AG04450 (cell line): ENCODE results near the gene HID1. TPM values are rescaled to one million over a fixed set of nuclear protein-coding genes. Genes with fewer than 3 reads are reported as not detected.
"Not testable (repeated sequence)": the region's sequence is repeated elsewhere in the genome, so short reads cannot be mapped to it uniquely, and the experiment has no call there.

Source experiments
- CTCF ChIA-PET: fragments of 300-600, 350-600 bp; formaldehyde crosslinking; extraction: SDS; loops from one replicate; lab custom pipeline; 2022; ENCODE audit warnings: antibody characterized with exemption, inconsistent platforms; lab: Charles Lee
- POLR2A ChIA-PET: fragments of 350-600 bp; formaldehyde crosslinking; extraction: SDS; loops from one replicate; lab custom pipeline; 2021; ENCODE audit warnings: antibody characterized with exemption, inconsistent platforms; lab: Yijun Ruan, JAX
- DNase-seq: peaks from one replicate; pipeline ENCODE4 v3.0.0-alpha.2; 2011; ENCODE audit warnings: low read depth, low spot score
- H3K27ac ChIP-seq: one replicate; pipeline ENCODE4 v1.5.1; 2012; ENCODE audit warnings: low read depth, low read length, control low read depth
- H3K27me3 ChIP-seq: one replicate; pipeline ENCODE4 v1.6.0; 2012; ENCODE audit warnings: low read length; ENCODE audit not compliant: control insufficient read depth, insufficient read depth
- H3K4me3 ChIP-seq: 2 replicates; pipeline ENCODE4 v1.5.1; 2011; ENCODE audit warnings: mild to moderate bottlenecking, low read depth, low read length, control low read depth
- H3K9me3 ChIP-seq: 2 replicates; pipeline ENCODE4 v1.5.1; 2012; ENCODE audit warnings: low read length; ENCODE audit not compliant: control insufficient read depth, insufficient read depth
- polyA plus RNA-seq: library from polyadenylated mRNA; depleted of rRNA; stranded (reverse); fragments of >200 nt; gene quantifications from 2 replicates; pipeline ENCODE4 v1.2.3, GENCODE V29; 2011
- TF ChIP-seq, protein P1 (sequence below): IDR thresholded peaks from 2 replicates; pipeline ENCODE4 v1.5.1; 2011; ENCODE audit warnings: low read depth, low read length, control low read depth, inconsistent platforms

Gene HID1
- polyA plus RNA-seq, 1 experiment: 1.8 TPM

GRCh38 chr17:74971069-74971841 is 1.3 kb downstream of the HID1 start:
- ChIA-PET CTCF (interaction anchor here (0.6 to 5.5 kb wide), 3 partner anchors 10 to 427 kb away, joined by 5 to 62 read pairs (median 8); partner anchors contain the start of gene MRPL58), POLR2A (interaction anchor here (1.5 kb wide), 1 partner anchor 41 kb away, joined by 3 read pairs; the partner anchor contains the start of gene MRPL58)
- Histone ChIP-seq H3K9me3 (no peaks in the 10 kb centered on the region; the same call in 1 of the 2 replicates), H3K27me3 (peaks cover 38% of the 10 kb centered on the region), H3K27ac (no peak overlapping the region), H3K4me3 (no peak overlapping the region)
- DNase-seq: no peak
- TF ChIP-seq, protein P1, sequence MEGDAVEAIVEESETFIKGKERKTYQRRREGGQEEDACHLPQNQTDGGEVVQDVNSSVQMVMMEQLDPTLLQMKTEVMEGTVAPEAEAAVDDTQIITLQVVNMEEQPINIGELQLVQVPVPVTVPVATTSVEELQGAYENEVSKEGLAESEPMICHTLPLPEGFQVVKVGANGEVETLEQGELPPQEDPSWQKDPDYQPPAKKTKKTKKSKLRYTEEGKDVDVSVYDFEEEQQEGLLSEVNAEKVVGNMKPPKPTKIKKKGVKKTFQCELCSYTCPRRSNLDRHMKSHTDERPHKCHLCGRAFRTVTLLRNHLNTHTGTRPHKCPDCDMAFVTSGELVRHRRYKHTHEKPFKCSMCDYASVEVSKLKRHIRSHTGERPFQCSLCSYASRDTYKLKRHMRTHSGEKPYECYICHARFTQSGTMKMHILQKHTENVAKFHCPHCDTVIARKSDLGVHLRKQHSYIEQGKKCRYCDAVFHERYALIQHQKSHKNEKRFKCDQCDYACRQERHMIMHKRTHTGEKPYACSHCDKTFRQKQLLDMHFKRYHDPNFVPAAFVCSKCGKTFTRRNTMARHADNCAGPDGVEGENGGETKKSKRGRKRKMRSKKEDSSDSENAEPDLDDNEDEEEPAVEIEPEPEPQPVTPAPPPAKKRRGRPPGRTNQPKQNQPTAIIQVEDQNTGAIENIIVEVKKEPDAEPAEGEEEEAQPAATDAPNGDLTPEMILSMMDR: no peak

- TF ChIP-seq, protein P1: no peak
- Histone ChIP-seq H3K27ac (no peak overlapping the region), H3K27me3 (peaks cover 38% of the 10 kb centered on the region), H3K9me3 (no peaks in the 10 kb centered on the region; the same call in 1 of the 2 replicates), H3K4me3 (no peak overlapping the region)
- POLR2A ChIA-PET: interaction anchor here (0.6 kb wide), 1 partner anchor 18 kb away, joined by 3 read pairs; no protein-coding TSS in a partner anchor
- no peak for DNase-seq
- CTCF ChIA-PET: interaction anchor here (5.5 kb wide), 1 partner anchor 9 kb away, joined by 62 read pairs; no protein-coding TSS in a partner anchor
Observed at GRCh38 chr17:74970395-74970794, 2.2 kb downstream of the HID1 start.

DNA sequence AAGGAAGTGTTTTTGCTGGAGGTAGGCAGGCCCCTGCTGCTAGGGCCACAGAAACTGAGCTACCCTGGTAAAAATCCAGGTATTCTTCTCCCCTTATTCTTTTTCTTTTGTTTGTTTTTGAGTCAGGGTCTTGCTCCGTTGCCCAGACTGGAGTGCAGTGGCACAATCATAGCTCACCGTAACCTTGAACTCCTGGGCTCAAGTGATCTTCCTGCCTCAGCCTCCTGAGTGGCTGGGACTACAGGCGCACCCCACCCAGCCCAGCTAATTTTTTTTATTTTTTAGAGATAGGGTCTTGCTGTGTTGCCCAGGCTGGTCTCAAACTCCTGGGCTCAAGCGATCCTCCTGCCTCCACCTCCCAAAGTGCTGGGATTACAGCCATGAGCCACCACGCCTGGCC is 3.1 kb downstream of the HID1 start:
- H3K27ac ChIP-seq, DNase-seq, H3K9me3 ChIP-seq, H3K4me3 ChIP-seq: not testable (repeated sequence)
- ChIA-PET POLR2A (interaction anchor here (0.6 to 1.5 kb wide), 2 partner anchors 19 to 42 kb away, joined by 3 to 7 read pairs; partner anchors contain the start of gene MRPL58), CTCF (interaction anchor here (0.6 to 5.5 kb wide), 2 partner anchors 8 to 140 kb away, joined by 3 to 62 read pairs; partner anchors contain the start of gene ARMC7)
- peaks cover 33% of the 10 kb centered on the region for H3K27me3 ChIP-seq

GRCh38 chr17:74968361-74968780 is 4.2 kb downstream of the HID1 start:
- ChIA-PET POLR2A (interaction anchor here (1.5 kb wide), 1 partner anchor 44 kb away, joined by 7 read pairs; the partner anchor contains the start of gene MRPL58), CTCF (interaction anchor here (0.6 kb wide), 1 partner anchor 234 kb away, joined by 4 read pairs; no protein-coding TSS in a partner anchor)
- H3K4me3 ChIP-seq: no peak overlapping the region
- TF ChIP-seq, protein P1: no peak
- H3K27me3 ChIP-seq: peaks cover 31% of the 10 kb centered on the region
- no peak overlapping the region for H3K27ac ChIP-seq
- no peak for DNase-seq
- H3K9me3 ChIP-seq: no peaks in the 10 kb centered on the region; the same call in 1 of the 2 replicates

GRCh38 chr17:74964988-74965622 is 7.5 kb downstream of the HID1 start:
- H3K27ac ChIP-seq: no peak overlapping the region
- no peak for DNase-seq
- TF ChIP-seq, protein P1: no peak
- peaks cover 7% of the 10 kb centered on the region for H3K27me3 ChIP-seq
- POLR2A ChIA-PET: no interaction called here
- no peaks in the 10 kb centered on the region; the same call in 1 of the 2 replicates for H3K9me3 ChIP-seq
- CTCF ChIA-PET: no interaction called here
- no peak overlapping the region for H3K4me3 ChIP-seq
